K562 (cell line): ENCODE measurements around the gene PTGIS.

Experiments used
- MAFK ChIP-seq: IDR thresholded peaks from 2 replicates; pipeline ENCODE4 v1.6.1; 2011; ENCODE audit warnings: low read length, improper control_type of control experiment
- ZNF263 ChIP-seq: sonication (generic); formaldehyde crosslinking; IDR thresholded peaks from 2 replicates; pipeline ENCODE4 v1.8.0; 2022; ENCODE audit warnings: mild to moderate bottlenecking, missing genetic modification reagents, borderline replicate concordance

GRCh38 chr20:49477200-49477599 lies 90.7 kb downstream of the PTGIS start:
- TF ChIP-seq MAFK = no peak
- TF ChIP-seq ZNF263 (CRISPR knock-in tag) = no peak
